ENCODE data around the gene ZNF584.
A peak's percentile ranks its signal among the peaks of the same experiment; 100 is the strongest.
"Not testable (repeated sequence)": the region's sequence is repeated elsewhere in the genome, so short reads cannot be mapped to it uniquely, and the experiment has no call there.

The ZNF584 gene

DNA sequence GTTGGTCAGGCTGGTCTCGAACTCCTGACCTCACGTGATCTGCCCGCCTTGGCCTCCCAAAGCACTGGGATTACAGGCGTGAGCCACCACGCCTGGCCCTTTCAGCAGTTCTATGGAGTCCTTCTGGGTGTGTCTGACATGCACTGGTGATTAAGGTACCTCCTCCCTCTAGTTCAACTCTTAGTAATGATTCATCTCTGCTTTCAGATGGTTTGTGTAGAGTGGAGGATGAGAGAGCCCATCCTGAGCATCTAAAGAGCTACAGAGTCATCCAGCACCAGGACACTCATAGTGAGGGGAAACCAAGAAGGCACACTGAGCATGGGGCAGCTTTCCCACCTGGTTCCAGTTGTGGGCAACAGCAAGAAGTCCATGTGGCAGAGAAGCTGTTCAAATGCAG lies 8.2 kb downstream of the ZNF584 start:
- TF ChIP-seq, protein P1, sequence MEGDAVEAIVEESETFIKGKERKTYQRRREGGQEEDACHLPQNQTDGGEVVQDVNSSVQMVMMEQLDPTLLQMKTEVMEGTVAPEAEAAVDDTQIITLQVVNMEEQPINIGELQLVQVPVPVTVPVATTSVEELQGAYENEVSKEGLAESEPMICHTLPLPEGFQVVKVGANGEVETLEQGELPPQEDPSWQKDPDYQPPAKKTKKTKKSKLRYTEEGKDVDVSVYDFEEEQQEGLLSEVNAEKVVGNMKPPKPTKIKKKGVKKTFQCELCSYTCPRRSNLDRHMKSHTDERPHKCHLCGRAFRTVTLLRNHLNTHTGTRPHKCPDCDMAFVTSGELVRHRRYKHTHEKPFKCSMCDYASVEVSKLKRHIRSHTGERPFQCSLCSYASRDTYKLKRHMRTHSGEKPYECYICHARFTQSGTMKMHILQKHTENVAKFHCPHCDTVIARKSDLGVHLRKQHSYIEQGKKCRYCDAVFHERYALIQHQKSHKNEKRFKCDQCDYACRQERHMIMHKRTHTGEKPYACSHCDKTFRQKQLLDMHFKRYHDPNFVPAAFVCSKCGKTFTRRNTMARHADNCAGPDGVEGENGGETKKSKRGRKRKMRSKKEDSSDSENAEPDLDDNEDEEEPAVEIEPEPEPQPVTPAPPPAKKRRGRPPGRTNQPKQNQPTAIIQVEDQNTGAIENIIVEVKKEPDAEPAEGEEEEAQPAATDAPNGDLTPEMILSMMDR (IDR thresholded peaks at IDR 0.05; ENCODE audit: borderline replicate concordance, insufficient read depth, low read depth, low read length), result no peak
- no peak overlapping the region for H3K4me3 ChIP-seq (ENCODE audit: low read depth, low read length)

DNA sequence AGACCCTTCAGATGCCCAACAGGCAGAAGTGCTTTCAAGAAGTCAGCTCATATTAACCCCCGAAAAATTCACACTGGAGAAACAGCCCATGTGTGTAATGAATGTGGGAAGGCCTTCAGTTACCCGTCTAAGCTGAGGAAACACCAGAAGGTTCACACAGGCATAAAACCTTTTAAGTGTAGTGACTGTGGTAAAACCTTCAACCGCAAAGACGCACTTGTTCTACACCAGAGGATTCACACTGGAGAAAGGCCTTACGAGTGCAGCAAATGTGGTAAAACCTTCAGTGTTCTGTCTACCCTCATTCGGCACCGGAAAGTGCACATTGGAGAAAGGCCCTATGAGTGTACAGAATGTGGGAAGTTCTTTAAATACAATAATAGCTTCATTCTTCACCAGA lies 8.6 kb downstream of the ZNF584 start:
- H3K4me3 ChIP-seq (ENCODE audit: low read depth, low read length), result no peak overlapping the region
- TF ChIP-seq, protein P1 (IDR thresholded peaks at IDR 0.05; ENCODE audit: borderline replicate concordance, insufficient read depth, low read depth, low read length), result no peak

DNA sequence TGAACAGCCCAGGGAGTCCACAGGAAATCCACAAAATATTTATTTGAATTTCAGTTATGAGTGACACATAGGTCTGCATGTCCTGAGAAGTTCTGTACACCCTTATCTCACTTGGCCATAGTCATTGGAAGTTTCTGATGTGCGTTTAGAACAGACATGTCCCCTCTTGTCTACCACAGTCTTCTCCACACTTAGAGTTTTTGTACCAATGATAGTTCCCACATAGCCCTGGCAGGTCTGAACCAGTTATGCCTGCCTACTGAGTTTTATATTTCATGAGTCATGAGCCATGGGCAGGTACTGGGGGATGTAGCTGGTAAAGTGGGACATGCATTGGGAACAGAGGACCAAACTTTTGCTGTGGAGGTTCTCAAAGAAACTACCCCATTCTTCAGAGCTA lies 20.2 kb downstream of the ZNF584 start:
- no peak overlapping the region for H3K4me3 ChIP-seq (ENCODE audit: low read depth, low read length)
- TF ChIP-seq, protein P1 (IDR thresholded peaks at IDR 0.05; ENCODE audit: borderline replicate concordance, insufficient read depth, low read depth, low read length), result no peak

DNA sequence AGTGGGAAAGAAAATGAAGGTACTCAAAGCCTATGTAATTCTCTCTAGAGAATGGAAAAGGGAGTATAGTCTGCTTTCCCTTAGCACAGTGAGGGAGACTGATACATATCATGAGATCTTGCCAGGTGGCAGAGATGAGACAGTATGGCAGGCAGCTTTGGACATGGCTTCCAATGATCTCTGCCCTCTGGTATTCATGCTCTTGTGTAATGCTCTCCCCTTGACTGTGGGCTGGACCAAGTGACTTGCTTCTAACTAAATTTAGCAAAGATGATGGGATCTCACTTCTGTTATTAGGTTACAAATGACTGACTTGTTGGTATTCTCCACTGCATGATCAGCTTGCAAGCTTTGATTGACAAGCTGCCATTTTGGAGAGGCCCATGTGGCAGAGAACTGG lies 21.3 kb downstream of the ZNF584 start:
- no peak overlapping the region for H3K4me3 ChIP-seq (ENCODE audit: low read depth, low read length)
- TF ChIP-seq, protein P1 (IDR thresholded peaks at IDR 0.05; ENCODE audit: borderline replicate concordance, insufficient read depth, low read depth, low read length), result no peak

DNA sequence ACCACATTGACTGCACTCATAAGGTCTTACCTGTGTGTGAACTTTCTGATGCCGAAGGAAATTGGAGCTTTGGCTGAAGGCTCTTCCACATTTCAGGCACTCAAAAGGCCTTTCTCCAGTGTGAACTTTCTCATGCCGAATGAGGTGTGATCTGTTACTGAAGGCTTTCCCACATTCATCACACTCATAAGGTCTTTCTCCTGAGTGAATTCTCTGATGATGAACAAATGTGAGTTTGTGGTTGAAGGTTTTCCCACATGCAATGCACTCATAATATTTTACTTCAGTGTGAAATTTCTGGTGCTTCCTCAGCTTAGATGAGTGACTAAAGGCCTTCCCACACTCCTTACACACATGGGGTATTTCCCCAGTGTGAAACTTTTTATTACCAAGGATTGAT lies 25.8 kb downstream of the ZNF584 start:
- TF ChIP-seq, protein P1 (IDR thresholded peaks at IDR 0.05; ENCODE audit: borderline replicate concordance, insufficient read depth, low read depth, low read length), result no peak
- no peak overlapping the region for H3K4me3 ChIP-seq (ENCODE audit: low read depth, low read length)

DNA sequence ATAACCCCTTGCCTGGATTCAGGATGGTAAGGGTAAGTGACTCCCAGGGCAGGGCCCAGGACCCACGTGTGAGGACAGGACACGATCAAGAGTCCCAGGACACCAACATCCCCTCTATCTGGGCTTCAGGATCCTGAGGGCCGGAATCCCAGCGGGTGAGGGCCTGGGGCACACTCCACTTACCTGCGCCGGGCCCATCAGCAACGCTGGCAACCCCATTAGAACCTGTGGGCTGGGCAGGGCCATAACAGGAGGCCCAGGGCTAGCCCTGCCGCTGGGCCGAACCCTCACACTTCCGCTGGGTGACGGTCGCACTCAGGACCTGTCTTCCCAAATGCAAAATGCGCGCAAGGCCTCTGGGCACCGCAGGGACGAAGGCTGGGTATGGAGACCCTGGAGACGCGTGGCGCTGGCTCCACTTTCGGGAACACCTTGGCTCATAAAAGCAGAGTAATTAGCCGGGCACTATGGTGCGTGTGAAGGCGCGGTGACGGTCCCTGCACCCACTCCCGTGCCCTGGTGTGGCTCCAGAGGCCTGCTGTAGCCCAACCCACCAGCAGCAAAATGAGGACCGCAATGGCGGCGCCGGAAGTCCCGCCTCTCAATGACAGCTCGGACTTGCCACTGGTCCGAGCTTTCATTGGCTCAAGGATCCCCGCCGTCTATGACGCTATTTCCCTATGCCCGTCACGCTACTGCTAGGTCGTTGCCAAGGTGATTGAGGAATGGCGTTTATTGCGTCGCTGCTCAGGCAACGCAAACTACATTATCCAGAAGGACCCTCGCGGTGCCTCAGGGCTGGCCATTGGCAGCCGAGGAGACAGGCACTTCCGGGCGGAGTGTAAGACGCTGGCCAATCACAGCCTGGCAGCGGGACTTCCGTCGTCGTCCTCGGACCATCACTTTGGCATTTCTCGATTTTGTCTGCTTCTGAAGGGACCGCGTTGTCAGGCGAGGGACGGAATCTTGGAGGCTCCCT lies 31.4 kb downstream of the ZNF584 start, which contains the start of gene ZNF132:
Gene ZNF132 (minus strand): TSS at position 578 of the 979 bp plus-strand sequence. CDS start 332 bp downstream, at position 246.
- H3K4me3 ChIP-seq (ENCODE audit: low read depth, low read length), result peak within 1 kb of the TSS; percentile 90
- TF ChIP-seq, protein P1 (IDR thresholded peaks at IDR 0.05; ENCODE audit: borderline replicate concordance, insufficient read depth, low read depth, low read length), result no peak

DNA sequence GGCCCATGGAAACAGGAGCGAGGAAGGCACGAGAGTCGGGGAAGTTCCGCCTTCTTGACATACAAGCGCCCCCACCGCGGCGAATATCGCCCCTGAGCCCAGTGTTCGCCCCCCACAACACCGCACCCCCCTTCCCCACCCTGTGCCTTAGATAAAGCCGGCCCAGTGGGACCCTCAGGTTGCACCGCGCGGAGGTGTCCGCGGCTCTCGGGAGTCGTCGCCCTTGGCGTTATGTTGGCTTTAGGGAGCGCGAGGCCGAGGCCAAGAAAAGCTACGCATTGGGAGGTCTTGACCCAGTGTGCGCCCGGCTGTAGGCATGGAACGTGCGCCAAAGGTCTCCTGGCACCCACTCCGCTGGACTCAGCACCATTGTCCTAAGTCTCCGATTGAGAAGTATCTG lies 32.1 kb downstream of the ZNF584 start:
- peak overlapping the region; percentile 90 for H3K4me3 ChIP-seq (ENCODE audit: low read depth, low read length)
- TF ChIP-seq, protein P1 (IDR thresholded peaks at IDR 0.05; ENCODE audit: borderline replicate concordance, insufficient read depth, low read depth, low read length), result no peak

DNA sequence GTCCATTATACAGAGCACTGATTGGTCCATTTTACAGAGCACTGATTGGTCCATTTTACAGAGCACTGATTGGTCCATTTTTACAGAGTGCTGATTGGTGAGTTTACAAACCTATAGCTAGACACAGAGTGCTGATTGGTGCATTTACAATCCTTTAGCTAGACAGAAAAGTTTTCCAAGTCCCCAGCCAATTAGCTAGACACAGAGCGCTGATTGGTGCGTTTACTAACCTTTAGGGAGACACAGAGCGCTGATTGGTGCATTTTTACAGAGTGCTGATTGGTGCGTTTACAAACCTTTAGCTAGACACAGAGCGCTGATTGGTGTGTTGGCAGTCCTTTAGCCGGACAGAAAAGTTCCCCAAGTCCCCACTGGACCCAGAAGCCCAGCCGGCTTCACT lies 34.5 kb downstream of the ZNF584 start:
- H3K4me3 ChIP-seq (ENCODE audit: low read depth, low read length), result not testable (repeated sequence)

DNA sequence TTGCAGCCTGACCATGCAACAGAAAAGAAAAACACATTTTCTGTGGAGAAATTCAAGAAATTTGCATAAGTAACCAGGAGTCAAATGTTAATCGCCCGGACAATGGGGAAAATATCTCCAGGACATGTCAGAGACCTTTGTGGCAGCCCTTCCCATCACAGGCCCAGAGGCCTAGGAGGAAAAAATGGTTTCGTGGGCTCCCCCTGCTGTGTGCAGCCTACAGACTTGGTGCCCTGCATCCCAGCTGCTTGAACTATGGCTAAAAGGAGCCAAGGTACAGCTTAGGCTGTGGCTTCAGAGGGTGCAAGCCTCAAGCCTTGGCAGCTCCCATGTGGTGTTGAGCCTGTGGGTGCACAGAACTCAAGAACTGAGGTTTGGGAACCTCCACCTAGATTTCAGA lies 40.4 kb downstream of the ZNF584 start:
- H3K4me3 ChIP-seq (ENCODE audit: low read depth, low read length), result not testable (repeated sequence)

DNA sequence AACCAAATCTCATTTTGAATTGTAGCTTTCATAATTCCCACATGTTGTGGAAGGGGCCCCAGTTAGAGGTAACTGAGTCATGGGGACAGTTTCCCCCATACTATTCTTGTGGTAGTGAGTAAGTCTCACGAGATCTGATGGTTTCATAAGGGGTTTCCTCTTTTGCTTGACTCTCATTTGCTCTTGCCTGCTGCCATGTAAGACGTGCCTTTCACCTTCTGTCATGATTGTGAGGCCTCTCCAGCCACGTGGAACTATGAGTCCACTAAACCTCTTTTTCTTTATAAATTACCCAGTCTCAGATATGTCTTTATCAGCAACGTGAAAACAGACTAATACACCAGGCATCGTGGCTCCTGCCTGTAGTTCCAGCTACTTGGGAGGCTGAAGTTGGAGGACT lies 41.5 kb downstream of the ZNF584 start:
- not testable (repeated sequence) for H3K4me3 ChIP-seq (ENCODE audit: low read depth, low read length)
